ENCODE data around the gene TXNDC11.

DNA sequence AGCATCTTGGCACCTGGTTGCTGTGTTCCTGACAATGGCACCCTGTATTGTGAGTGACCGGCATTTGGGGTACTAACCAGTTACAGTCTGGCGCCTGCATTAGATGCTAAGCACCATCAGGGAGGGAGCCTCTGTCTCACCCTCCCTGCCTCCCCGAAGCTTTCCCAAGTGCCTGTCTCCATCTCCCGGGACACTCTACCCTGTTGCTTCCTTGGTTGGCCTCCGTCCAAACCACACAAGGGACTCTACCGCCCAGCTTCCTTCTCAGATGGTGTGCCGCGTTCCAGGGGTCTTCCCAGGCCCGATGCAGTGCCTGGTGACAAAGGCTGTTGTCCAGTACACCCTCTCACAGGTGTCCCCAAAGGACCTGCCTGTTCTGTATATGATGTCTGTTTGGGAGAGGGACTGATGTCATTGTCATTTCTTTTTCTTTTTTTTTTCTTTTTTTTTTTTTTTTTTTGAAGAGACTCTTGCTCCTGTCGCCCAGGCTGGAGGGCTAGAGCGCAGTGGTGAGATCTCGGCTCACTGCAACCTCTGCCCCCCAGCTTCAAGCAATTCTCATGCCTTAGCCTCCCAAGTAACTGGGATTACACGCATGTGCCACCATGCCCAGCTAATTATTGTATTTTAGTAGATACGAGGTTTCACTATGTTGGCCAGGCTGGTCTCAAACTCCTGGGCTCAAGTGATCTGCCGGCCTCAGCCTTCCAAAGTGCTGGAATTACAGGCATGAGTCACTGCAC is 67.7 kb downstream of the TXNDC11 start:
- TF ChIP-seq GATA3 (IDR thresholded peaks at IDR 0.05; ENCODE audit: low read depth, low read length) (no peak), GATA2 (IDR thresholded peaks at IDR 0.05; ENCODE audit: low read depth, low read length) (no peak)

All from SH-SY5Y (cell line).